Bronchial epithelial cell (primary cell): Measurements from ENCODE around the gene MALRD1. TPM values are rescaled to one million over a fixed set of nuclear protein-coding genes. Genes with fewer than 3 reads are reported as not detected.

Experiments used
- DNase-seq: peaks from one replicate; pipeline ENCODE4 v3.0.0-alpha.2; 2010; ENCODE audit warnings: low read depth
- FAIRE-seq: peaks from 2 replicates; lab custom pipeline; 2011; peaks lifted over from hg19 to GRCh38; lab: Jason Lieb, UNC
- H3K27me3 ChIP-seq: 2 replicates; pipeline ENCODE4 v1.5.1; 2011; ENCODE audit warnings: low read length; ENCODE audit not compliant: control insufficient read depth, insufficient read depth
- H3K36me3 ChIP-seq: 2 replicates; pipeline ENCODE4 v1.5.1; 2011; ENCODE audit warnings: low read length; ENCODE audit not compliant: control insufficient read depth, insufficient read depth
- H3K4me3 ChIP-seq: 2 replicates; pipeline ENCODE4 v1.5.1; 2011; ENCODE audit warnings: mild to moderate bottlenecking, low read depth, low read length, control low read depth
- total RNA-seq: library from RNA; depleted of rRNA; stranded (reverse); fragments of >200 nt; gene quantifications from 2 replicates; pipeline ENCODE4 v1.2.1, GENCODE V29; 2014
- TF ChIP-seq, protein P1 (sequence below): IDR thresholded peaks from 2 replicates; pipeline ENCODE4 v1.5.1; 2011; ENCODE audit warnings: mild to moderate bottlenecking, moderate library complexity, low read length, control low read depth, inconsistent platforms; ENCODE audit not compliant: insufficient read depth, severe bottlenecking

Gene MALRD1
- total RNA-seq, 1 donor from 2014 or later: not detected

DNA sequence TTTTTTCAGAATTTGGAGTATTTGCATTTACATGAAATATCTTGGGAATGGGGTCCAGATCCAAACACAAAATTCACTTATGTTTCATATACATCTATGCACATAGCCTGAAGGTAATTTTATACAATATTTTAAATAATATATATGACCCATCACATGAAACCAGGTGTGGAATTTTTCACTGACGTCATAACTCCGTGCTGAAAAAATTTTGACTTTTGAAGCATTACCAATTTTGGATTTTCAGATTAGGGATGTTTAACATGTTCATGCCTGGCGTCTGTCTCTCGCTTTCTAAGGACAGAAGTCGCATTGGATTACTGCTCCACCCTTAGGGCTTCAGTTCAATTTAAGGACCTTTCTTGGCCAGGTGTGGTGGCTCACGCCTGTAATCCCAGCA is 418.1 kb downstream of the MALRD1 start:
- TF ChIP-seq, protein P1, sequence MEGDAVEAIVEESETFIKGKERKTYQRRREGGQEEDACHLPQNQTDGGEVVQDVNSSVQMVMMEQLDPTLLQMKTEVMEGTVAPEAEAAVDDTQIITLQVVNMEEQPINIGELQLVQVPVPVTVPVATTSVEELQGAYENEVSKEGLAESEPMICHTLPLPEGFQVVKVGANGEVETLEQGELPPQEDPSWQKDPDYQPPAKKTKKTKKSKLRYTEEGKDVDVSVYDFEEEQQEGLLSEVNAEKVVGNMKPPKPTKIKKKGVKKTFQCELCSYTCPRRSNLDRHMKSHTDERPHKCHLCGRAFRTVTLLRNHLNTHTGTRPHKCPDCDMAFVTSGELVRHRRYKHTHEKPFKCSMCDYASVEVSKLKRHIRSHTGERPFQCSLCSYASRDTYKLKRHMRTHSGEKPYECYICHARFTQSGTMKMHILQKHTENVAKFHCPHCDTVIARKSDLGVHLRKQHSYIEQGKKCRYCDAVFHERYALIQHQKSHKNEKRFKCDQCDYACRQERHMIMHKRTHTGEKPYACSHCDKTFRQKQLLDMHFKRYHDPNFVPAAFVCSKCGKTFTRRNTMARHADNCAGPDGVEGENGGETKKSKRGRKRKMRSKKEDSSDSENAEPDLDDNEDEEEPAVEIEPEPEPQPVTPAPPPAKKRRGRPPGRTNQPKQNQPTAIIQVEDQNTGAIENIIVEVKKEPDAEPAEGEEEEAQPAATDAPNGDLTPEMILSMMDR: no peak

GRCh38 chr10:19468413-19468812 is 419.8 kb downstream of the MALRD1 start:
- no peak for FAIRE-seq
- TF ChIP-seq, protein P1: no peak

More for the DNA sequence above, 418.1 kb downstream of the MALRD1 start:
- Histone ChIP-seq H3K27me3 (no peaks in the 10 kb centered on the region), H3K4me3 (no peak overlapping the region), H3K36me3 (no peaks in the 10 kb centered on the region)
- FAIRE-seq (no peak), DNase-seq (no peak)

GRCh38 chr10:19469521-19469920 is 420.9 kb downstream of the MALRD1 start:
- Histone ChIP-seq H3K27me3 (no peaks in the 10 kb centered on the region), H3K36me3 (no peaks in the 10 kb centered on the region), H3K4me3 (no peak overlapping the region)
- DNase-seq (no peak), FAIRE-seq (no peak)
- TF ChIP-seq, protein P1: no peak

More at GRCh38 chr10:19468413-19468812, 419.8 kb downstream of the MALRD1 start:
- no peaks in the 10 kb centered on the region for H3K27me3 ChIP-seq
- H3K36me3 ChIP-seq: no peaks in the 10 kb centered on the region
- no peak for DNase-seq
- H3K4me3 ChIP-seq: no peak overlapping the region

- FAIRE-seq: no peak
Observed at GRCh38 chr10:19479854-19480253, 431.3 kb downstream of the MALRD1 start.

GRCh38 chr10:19480353-19480752 is 431.8 kb downstream of the MALRD1 start:
- TF ChIP-seq, protein P1: no peak
- no peak overlapping the region for H3K4me3 ChIP-seq
- FAIRE-seq (no peak), DNase-seq (no peak)
- no peaks in the 10 kb centered on the region for H3K36me3 ChIP-seq
- no peaks in the 10 kb centered on the region for H3K27me3 ChIP-seq

More at GRCh38 chr10:19479854-19480253, 431.3 kb downstream of the MALRD1 start:
- no peak for DNase-seq
- Histone ChIP-seq H3K27me3 (no peaks in the 10 kb centered on the region), H3K36me3 (no peaks in the 10 kb centered on the region), H3K4me3 (no peak overlapping the region)
- TF ChIP-seq, protein P1: no peak

- FAIRE-seq: no peak
Observed at GRCh38 chr10:19483421-19483820, 434.8 kb downstream of the MALRD1 start.

More at GRCh38 chr10:19483421-19483820, 434.8 kb downstream of the MALRD1 start:
- TF ChIP-seq, protein P1: no peak
- H3K4me3 ChIP-seq: no peak overlapping the region
- H3K36me3 ChIP-seq: no peaks in the 10 kb centered on the region
- H3K27me3 ChIP-seq: no peaks in the 10 kb centered on the region
- no peak for DNase-seq
